ENCODE measurements around the gene C6orf47.

C6orf47 gene

GRCh38 chr6:31659649-31660380 lies 763 bp downstream of the C6orf47 start:
- TF ChIP-seq ZFP30 (CRISPR knock-in tag; IDR thresholded peaks at IDR 0.05): no peak
- no peak for TF ChIP-seq TCF4 (CRISPR knock-in tag; IDR thresholded peaks at IDR 0.05; ENCODE audit: borderline replicate concordance)
- TF ChIP-seq TSHZ2 (CRISPR knock-in tag; IDR thresholded peaks at IDR 0.05): no peak
- no peak for TF ChIP-seq PATZ1 (CRISPR knock-in tag; IDR thresholded peaks at IDR 0.05; ENCODE audit: borderline replicate concordance)
- TF ChIP-seq ISL1 (CRISPR knock-in tag; IDR thresholded peaks at IDR 0.05): no peak
- no peak for TF ChIP-seq SNAI2 (CRISPR knock-in tag; IDR thresholded peaks at IDR 0.05)
- TF ChIP-seq GLIS3 (CRISPR knock-in tag; IDR thresholded peaks at IDR 0.05): no peak
- no peak for TF ChIP-seq CREB5 (CRISPR knock-in tag; IDR thresholded peaks at IDR 0.05; ENCODE audit: low read depth)
- TF ChIP-seq ZFP3 (CRISPR knock-in tag; IDR thresholded peaks at IDR 0.05): no peak
- TF ChIP-seq ESRRG (CRISPR knock-in tag; IDR thresholded peaks at IDR 0.05): no peak
- no peak for TF ChIP-seq ZNF565 (CRISPR knock-in tag; conservative IDR thresholded peaks at IDR 0.05; ENCODE audit: low read depth)
- ATAC-seq: peak; percentile 50

GRCh38 chr6:31658983-31659648 lies 1.5 kb downstream of the C6orf47 start:
- TF ChIP-seq TSHZ2 (CRISPR knock-in tag; IDR thresholded peaks at IDR 0.05): no peak
- no peak for TF ChIP-seq SNAI2 (CRISPR knock-in tag; IDR thresholded peaks at IDR 0.05)
- TF ChIP-seq ISL1 (CRISPR knock-in tag; IDR thresholded peaks at IDR 0.05): no peak
- no peak for TF ChIP-seq ZC3H10 (CRISPR knock-in tag; IDR thresholded peaks at IDR 0.05)
- TF ChIP-seq ZNF8 (CRISPR knock-in tag; IDR thresholded peaks at IDR 0.05): no peak
- TF ChIP-seq TCF4 (CRISPR knock-in tag; IDR thresholded peaks at IDR 0.05; ENCODE audit: borderline replicate concordance): no peak
- TF ChIP-seq ZFP3 (CRISPR knock-in tag; IDR thresholded peaks at IDR 0.05): no peak
- no peak for TF ChIP-seq ZNF565 (CRISPR knock-in tag; conservative IDR thresholded peaks at IDR 0.05; ENCODE audit: low read depth)
- no peak for TF ChIP-seq ARNTL (CRISPR knock-in tag; IDR thresholded peaks at IDR 0.05; ENCODE audit: borderline replicate concordance, low read depth)
- TF ChIP-seq CSRNP3 (CRISPR knock-in tag; IDR thresholded peaks at IDR 0.05): no peak
- TF ChIP-seq CSDC2 (CRISPR knock-in tag; IDR thresholded peaks at IDR 0.05): no peak
- no peak for TF ChIP-seq PPARA (CRISPR knock-in tag; IDR thresholded peaks at IDR 0.05; ENCODE audit: borderline replicate concordance)
- TF ChIP-seq ZNF70 (CRISPR knock-in tag; IDR thresholded peaks at IDR 0.05): no peak
- ATAC-seq: no peak

Measured in SK-N-SH treated with all-trans-retinoic acid at 6 μM for 48 hours (cell line).